SK-N-SH (cell line): ENCODE measurements around the gene POU2F1. TPM values are rescaled to one million over a fixed set of nuclear protein-coding genes. Genes with fewer than 3 reads are reported as not detected.
"Not testable (repeated sequence)": the region's sequence is repeated elsewhere in the genome, so short reads cannot be mapped to it uniquely, and the experiment has no call there.

Experiments
- CTCF ChIA-PET: fragments of 300-600, 350-600 bp; formaldehyde crosslinking; extraction: SDS; loops from one replicate; lab custom pipeline; 2021; lab: Yijun Ruan, JAX
- POLR2A ChIA-PET: fragments of 350-600 bp; sonication (Branson Sonifier 250); formaldehyde crosslinking; extraction: SDS; loops from one replicate; lab custom pipeline; 2020; ENCODE audit warnings: antibody characterized with exemption, inconsistent platforms; lab: Yijun Ruan, JAX
- DNase-seq: peaks from one replicate; pipeline ENCODE4 v3.0.0; 2012
- H2AFZ ChIP-seq: fragments of 200-600 bp; sonication (generic); 2 replicates; pipeline ENCODE4 v1.8.1; 2016; ENCODE audit warnings: antibody characterized with exemption, mild to moderate bottlenecking, low read depth
- H3F3A ChIP-seq: fragments of 200-600 bp; sonication (generic); replicated peaks from 2 replicates; pipeline ENCODE3; 2016; ENCODE audit warnings: antibody characterized with exemption, mild to moderate bottlenecking; ENCODE audit not compliant: insufficient read depth
- H3K27ac ChIP-seq, 2 experiments: fragments of 200-500 bp in 1 of 2; fragments of 200-600 bp in 1 of 2; sonication (Bioruptor generic) in 1 of 2; sonication (generic), shearing (Covaris generic) in 1 of 2; 2 replicates each; pipeline versions ENCODE4 v1.5.1 to v1.6.1; 2014 to 2016; ENCODE audit warnings: low read depth in 2 of 2, inconsistent platforms in 1 of 2, low read length in 1 of 2, mild to moderate bottlenecking in 1 of 2, mixed read lengths in 1 of 2
- H3K27me3 ChIP-seq: fragments of 200-600 bp; sonication (generic), shearing (Covaris generic); 2 replicates; pipeline ENCODE4 v1.6.1; 2016; ENCODE audit warnings: mixed run types; ENCODE audit not compliant: insufficient read depth
- H3K36me3 ChIP-seq, 2 experiments: fragments of 200-500 bp in 1 of 2; fragments of 200-600 bp in 1 of 2; sonication (Bioruptor generic) in 1 of 2; sonication (generic) in 1 of 2; replicated peaks in 1 of 2; 2 replicates each; pipeline versions ENCODE3 to v1.5.1; 2014 to 2016; ENCODE audit warnings: low read length in 1 of 2, mild to moderate bottlenecking in 1 of 2; ENCODE audit not compliant: insufficient read depth in 2 of 2, control insufficient read depth in 1 of 2
- H3K4me1 ChIP-seq, 2 experiments: fragments of 200-500 bp in 1 of 2; fragments of 200-600 bp in 1 of 2; sonication (Bioruptor generic) in 1 of 2; sonication (generic), shearing (Covaris generic) in 1 of 2; 2 replicates each; pipeline versions ENCODE4 v1.5.1 to v1.6.1; 2014 to 2016; ENCODE audit warnings: low read depth in 1 of 2, low read length in 1 of 2, mixed run types in 1 of 2; ENCODE audit not compliant: insufficient read depth in 2 of 2, control insufficient read depth in 1 of 2
- H3K4me2 ChIP-seq: fragments of 200-600 bp; sonication (generic), shearing (Covaris generic); 2 replicates; pipeline ENCODE4 v1.6.1; 2017; ENCODE audit warnings: mixed run types
- H3K4me3 ChIP-seq, 2 experiments: fragments of 200-500 bp in 1 of 2; fragments of 200-600 bp in 1 of 2; sonication (Bioruptor generic) in 1 of 2; sonication (generic), shearing (Covaris generic) in 1 of 2; 2 replicates each; pipeline versions ENCODE4 v1.5.1 to v1.8.1; 2014 to 2016; ENCODE audit warnings: low read depth in 2 of 2, inconsistent platforms in 1 of 2, low read length in 1 of 2, mild to moderate bottlenecking in 1 of 2, mixed read lengths in 1 of 2, moderate library complexity in 1 of 2
- H3K79me2 ChIP-seq: fragments of 200-600 bp; sonication (generic); 2 replicates; pipeline ENCODE4 v1.8.1; 2017; ENCODE audit warnings: mild to moderate bottlenecking; ENCODE audit not compliant: insufficient read depth
- H3K9ac ChIP-seq: fragments of 200-600 bp; sonication (generic); 2 replicates; pipeline ENCODE4 v1.6.1; 2017; ENCODE audit warnings: mixed run types
- H3K9me2 ChIP-seq: fragments of 200-600 bp; sonication (generic); 2 replicates; pipeline ENCODE4 v1.6.1; 2017; ENCODE audit warnings: mixed run types
- H3K9me3 ChIP-seq: fragments of 200-600 bp; sonication (generic); 2 replicates; pipeline ENCODE4 v1.6.1; 2017; ENCODE audit warnings: mixed run types, mild to moderate bottlenecking, moderate library complexity
- H4K20me1 ChIP-seq: fragments of 200-600 bp; sonication (generic); 2 replicates; pipeline ENCODE4 v1.6.1; 2017; ENCODE audit warnings: mild to moderate bottlenecking, mixed run types; ENCODE audit not compliant: insufficient read depth
- CHD2 ChIP-seq: fragments of 150-350 bp; IDR thresholded peaks from 2 replicates; pipeline ENCODE4 v1.6.1; 2018; ENCODE audit warnings: low read length; ENCODE audit not compliant: partially characterized antibody
- EP300 ChIP-seq, 2 experiments: IDR thresholded peaks; 2 replicates each; pipeline versions ENCODE4 v1.4.0 to v1.6.1; 2012; ENCODE audit warnings: borderline replicate concordance in 1 of 2, low read depth in 1 of 2, low read length in 1 of 2
- EZH2phosphoT487 ChIP-seq: fragments of 200-600 bp; sonication (generic); IDR thresholded peaks from 2 replicates; pipeline ENCODE4 v1.6.1; 2017; ENCODE audit warnings: low read depth, mixed run types, mild to moderate bottlenecking, antibody characterized with exemption, moderate library complexity, borderline replicate concordance
- FOSL2 ChIP-seq: IDR thresholded peaks from 2 replicates; pipeline ENCODE4 v1.4.0; 2012; ENCODE audit warnings: low read depth, mild to moderate bottlenecking, moderate library complexity, borderline replicate concordance
- MEF2A ChIP-seq: IDR thresholded peaks from 2 replicates; pipeline ENCODE4 v1.4.0; 2012; ENCODE audit warnings: low read depth, borderline replicate concordance
- PBX3 ChIP-seq: IDR thresholded peaks from 2 replicates; pipeline ENCODE4; 2012
- RFX5 ChIP-seq: IDR thresholded peaks from 2 replicates; pipeline ENCODE4 v1.6.1; 2012; ENCODE audit warnings: mild to moderate bottlenecking, improper control_type of control experiment, low read length
- SIN3A ChIP-seq: IDR thresholded peaks from 2 replicates; pipeline ENCODE4 v1.6.1; 2012; ENCODE audit warnings: low read depth, mild to moderate bottlenecking, low read length, moderate library complexity, borderline replicate concordance
- TAF1 ChIP-seq: IDR thresholded peaks from 2 replicates; pipeline ENCODE4 v1.6.1; 2012; ENCODE audit warnings: low read depth, mild to moderate bottlenecking, low read length, moderate library complexity, borderline replicate concordance
- TEAD4 ChIP-seq: IDR thresholded peaks from 2 replicates; pipeline ENCODE4 v1.4.0; 2012; ENCODE audit warnings: mild to moderate bottlenecking, borderline replicate concordance; ENCODE audit not compliant: insufficient read depth
- USF1 ChIP-seq: IDR thresholded peaks from 2 replicates; pipeline ENCODE4 v1.4.0; 2012; ENCODE audit warnings: low read depth, borderline replicate concordance
- USF2 ChIP-seq: fragments of 150-350 bp; IDR thresholded peaks from 2 replicates; pipeline ENCODE4 v1.6.1; 2017; ENCODE audit warnings: antibody characterized with exemption, low read length, low read depth, borderline replicate concordance
- ZBTB33 ChIP-seq: IDR thresholded peaks from 2 replicates; pipeline ENCODE4 v1.4.0; 2012; ENCODE audit warnings: low read depth, borderline replicate concordance
- WGBS: methylation state at CpG from one replicate; pipeline ENCODE4 v1.1.6; 2017; ENCODE audit warnings: low lambda C conversion rate; 5-methylcytosine and 5-hydroxymethylcytosine counted together
- polyA plus RNA-seq, 3 experiments: library from polyadenylated mRNA; depleted of rRNA; stranded (reverse); fragments of >200 nt; gene quantifications; 2 replicates each; pipeline ENCODE4 v1.2.3, GENCODE V29; 2012

POU2F1 gene
- polyA plus RNA-seq, 1 of the 3 experiments (the other 2 are of a cell fraction) = 1.2 TPM

GRCh38 chr1:167244244-167244643, 23.6 kb downstream of the POU2F1 start:
- peaks cover 54% of the 10 kb centered on the region for H3K79me2 ChIP-seq
- no peaks in the 10 kb centered on the region for H3K9me2 ChIP-seq
- TF ChIP-seq USF2 (no peak), MEF2A (no peak), RFX5 (no peak), ZBTB33 (no peak), CHD2 (no peak), PBX3 (no peak), USF1 (no peak), EZH2phosphoT487 (no peak), SIN3A (no peak), TAF1 (no peak), EP300 (IDR thresholded peaks at IDR 0.05; ENCODE audit: borderline replicate concordance in 1 of 2, low read depth in 1 of 2, low read length in 1 of 2) (no peak), TEAD4 (no peak), FOSL2 (no peak)
- H3K4me2 ChIP-seq = no peak overlapping the region
- ChIA-PET POLR2A (no interaction called here), CTCF (interaction anchor here (0.6 to 3.7 kb wide), 2 partner anchors 24 to 190 kb away, joined by 3 to 14 read pairs; no protein-coding TSS in a partner anchor)
- H3K27me3 ChIP-seq = no peaks in the 10 kb centered on the region
- H3K4me1 ChIP-seq = no peaks in the 10 kb centered on the region; a peak in 2 of 4 replicates
- no peak overlapping the region for H3K27ac ChIP-seq
- peaks cover 18% of the 10 kb centered on the region; the same call in 1 of the 2 replicates for H4K20me1 ChIP-seq
- no peaks in the 10 kb centered on the region for H3K36me3 ChIP-seq
- WGBS = 94% methylated on average over 2 of the region's 2 CpGs
- no peaks in the 10 kb centered on the region for H3K9me3 ChIP-seq
- no peaks in the 10 kb centered on the region for H3F3A ChIP-seq
- no peak overlapping the region for H3K9ac ChIP-seq
- H2AFZ ChIP-seq = no peak overlapping the region
- DNase-seq = no peak
- no peak overlapping the region for H3K4me3 ChIP-seq

- H2AFZ ChIP-seq, POLR2A ChIA-PET, H3K9me2 ChIP-seq, DNase-seq, H3K36me3 ChIP-seq, H3K4me1 ChIP-seq, H3F3A ChIP-seq, H3K9ac ChIP-seq, H3K27me3 ChIP-seq, H3K4me3 ChIP-seq, H3K27ac ChIP-seq, H3K4me2 ChIP-seq, H3K9me3 ChIP-seq: not testable (repeated sequence)
- Histone ChIP-seq H4K20me1 (peaks cover 11% of the 10 kb centered on the region; the same call in 1 of the 2 replicates), H3K79me2 (peaks cover 54% of the 10 kb centered on the region)
- 92% methylated on average over 5 of the region's 5 CpGs for WGBS
- CTCF ChIA-PET = interaction anchor here (0.6 to 3.7 kb wide), 4 partner anchors 11 to 198 kb away, joined by 3 to 14 read pairs (median 4); no protein-coding TSS in a partner anchor
Observed at GRCh38 chr1:167245168-167245567, 24.5 kb downstream of the POU2F1 start.
